K562 (cell line): ENCODE measurements around the gene MCAT. TPM values are rescaled to one million over a fixed set of nuclear protein-coding genes. Genes with fewer than 3 reads are reported as not detected.
A peak's percentile ranks its signal among the peaks of the same experiment; 100 is the strongest.

ENCODE experiments used
- ATAC-seq: fragments of 200-7000 bp; cut with Tn5 transposase; 3 replicates; pipeline ENCODE4 v1.9.1; 2020; ENCODE audit warnings: moderate library complexity
- BruUV-seq: library from RNA; stranded (reverse); fragments of 400-500 nt; replicated peaks from 2 replicates; lab custom pipeline; 2021; lab: Mats Ljungman, UMichigan
- CTCF ChIA-PET: fragments of 300-600 bp; formaldehyde crosslinking; extraction: SDS; loops from one replicate; lab custom pipeline; 2021; ENCODE audit warnings: low intra/inter-chr PET ratio; lab: Yijun Ruan, JAX
- POLR2A ChIA-PET: fragments of 300-600, 350-650 bp; sonication (Branson Sonifier 250); formaldehyde crosslinking; extraction: SDS; loops from one replicate; lab custom pipeline; 2021; ENCODE audit warnings: antibody characterized with exemption, inconsistent platforms; lab: Yijun Ruan, JAX
- DNase-seq, 4 experiments: peaks; one replicate each; pipeline versions ENCODE4 v3.0.0 to v3.0.0-alpha.2; 2011 to 2018; ENCODE audit warnings: low spot score in 3 of 4, mixed read lengths in 3 of 4; ENCODE audit errors: extremely low read depth in 1 of 4
- FAIRE-seq: peaks from 2 replicates; lab custom pipeline; 2011; peaks lifted over from hg19 to GRCh38; lab: Jason Lieb, UNC
- H2AFZ ChIP-seq: 2 replicates; pipeline ENCODE4 v1.6.0; 2011; ENCODE audit warnings: low read depth, low read length, control low read depth, inconsistent platforms
- H3K27ac ChIP-seq: fragments of 200-600 bp; 3 replicates; pipeline ENCODE4 v1.8.0; 2011; ENCODE audit warnings: low read depth, mild to moderate bottlenecking, control low read depth, inconsistent platforms, low read length, moderate library complexity, mixed read lengths; ENCODE audit errors: extremely low read depth
- H3K27me3 ChIP-seq, 2 experiments: fragments of 300-600 bp in 1 of 2; 2 replicates in 1 of 2; 3 replicates in 1 of 2; pipeline versions ENCODE4 v1.6.0 to v1.8.0; 2011; ENCODE audit warnings: inconsistent platforms in 2 of 2, low read length in 2 of 2, mild to moderate bottlenecking in 1 of 2, mixed read lengths in 1 of 2, moderate library complexity in 1 of 2; ENCODE audit not compliant: control insufficient read depth in 2 of 2, insufficient read depth in 2 of 2
- H3K36me3 ChIP-seq: fragments of 300-600 bp; 3 replicates; pipeline ENCODE4 v1.8.0; 2011; ENCODE audit warnings: mild to moderate bottlenecking, low read length, inconsistent platforms; ENCODE audit not compliant: control insufficient read depth, insufficient read depth
- H3K4me1 ChIP-seq, 2 experiments: fragments of 200-600 bp in 1 of 2; replicated peaks in 1 of 2; 2 replicates in 1 of 2; 3 replicates in 1 of 2; pipeline versions ENCODE4 v1.5.1 to v1.8.0; 2011; ENCODE audit warnings: inconsistent platforms in 2 of 2, low read length in 2 of 2, mild to moderate bottlenecking in 1 of 2, mixed read lengths in 1 of 2, moderate library complexity in 1 of 2; ENCODE audit not compliant: control insufficient read depth in 2 of 2, insufficient read depth in 2 of 2
- H3K4me2 ChIP-seq: 2 replicates; pipeline ENCODE4 v1.6.1; 2011; ENCODE audit warnings: low read length, control low read depth, inconsistent platforms, mixed read lengths; ENCODE audit not compliant: insufficient read depth
- H3K4me3 ChIP-seq: fragments of 200-600 bp; sonication (generic), shearing (Covaris generic); 2 replicates; pipeline ENCODE4 v1.5.1; 2016; ENCODE audit warnings: control low read depth, inconsistent platforms
- H3K79me2 ChIP-seq: fragments of 200-600 bp; 3 replicates; pipeline ENCODE4 v1.8.0; 2011; ENCODE audit warnings: low read length, inconsistent platforms; ENCODE audit not compliant: control insufficient read depth, insufficient read depth
- H3K9ac ChIP-seq, 2 experiments: 2 replicates each; pipeline versions ENCODE4 v1.6.0 to v1.6.1; 2011; ENCODE audit warnings: low read depth in 2 of 2, low read length in 2 of 2, control low read depth in 1 of 2, inconsistent platforms in 1 of 2, mild to moderate bottlenecking in 1 of 2, mixed read lengths in 1 of 2; ENCODE audit not compliant: insufficient read depth in 1 of 2
- H3K9me1 ChIP-seq: one replicate; pipeline ENCODE4 v1.6.0; 2011; ENCODE audit warnings: inconsistent platforms, mild to moderate bottlenecking, low read length, moderate library complexity; ENCODE audit not compliant: control insufficient read depth, insufficient read depth
- H3K9me3 ChIP-seq: replicated peaks from 2 replicates; pipeline ENCODE4 v1.5.1; 2011; ENCODE audit warnings: low read depth, low read length, inconsistent platforms; ENCODE audit not compliant: control insufficient read depth, insufficient read depth
- H4K20me1 ChIP-seq: replicated peaks from 2 replicates; pipeline ENCODE4 v1.6.1; 2011; ENCODE audit warnings: low read length, inconsistent platforms, mixed read lengths; ENCODE audit not compliant: control insufficient read depth, insufficient read depth
- SETDB1 ChIP-seq: IDR thresholded peaks from one replicate; pipeline ENCODE4 v1.6.1; 2012; ENCODE audit warnings: low read length, control low read depth, inconsistent platforms
- THAP12 ChIP-seq: fragments of 250-450 bp; sonication (Bioruptor Pico); IDR thresholded peaks from 2 replicates; pipeline ENCODE4 v1.9.0; 2021; ENCODE audit warnings: mild to moderate bottlenecking, inconsistent platforms
- TOE1 ChIP-seq, 2 experiments: fragments of 450-650 bp in 1 of 2; sonication (generic) in 1 of 2; formaldehyde crosslinking in 1 of 2; IDR thresholded peaks; 2 replicates each; pipeline versions ENCODE4 v1.7.1 to v1.8.0; 2016 to 2022; ENCODE audit warnings: borderline replicate concordance in 2 of 2, mild to moderate bottlenecking in 2 of 2, antibody characterized with exemption in 1 of 2, inconsistent platforms in 1 of 2, low read depth in 1 of 2, missing genetic modification reagents in 1 of 2, moderate library complexity in 1 of 2
- ZBTB7A ChIP-seq: IDR thresholded peaks from 2 replicates; pipeline ENCODE4 v1.6.1; 2011; ENCODE audit warnings: low read depth, mild to moderate bottlenecking, low read length, moderate library complexity, borderline replicate concordance; ENCODE audit not compliant: control insufficient read depth
- ZNF583 ChIP-seq: fragments of 250-450 bp; sonication (Bioruptor Pico); IDR thresholded peaks from 2 replicates; pipeline ENCODE4 v1.4.0; 2020
- WGBS: fragments of 100-300 bp; shearing (Covaris generic); methylation state at CpG from one replicate; pipeline ENCODE4 v1.1.6; 2016; ENCODE audit warnings: low coverage, mixed read lengths; ENCODE audit not compliant: insufficient coverage; ENCODE audit errors: missing lambda C conversion rate; 5-methylcytosine and 5-hydroxymethylcytosine counted together
- in situ Hi-C: fragments of 300-500 bp; cut with MboI; formaldehyde crosslinking; loops from 4 replicates; pipeline ENCODE4 v1.15.0; 2018; ENCODE audit warnings: inconsistent platforms, mixed read lengths
- intact Hi-C: fragments of 100-400 bp; cut with micrococcal nuclease; formaldehyde crosslinking; loops from 2 replicates; pipeline ENCODE4 v1.14.2; 2022
- polyA plus RNA-seq, 8 experiments: library from polyadenylated mRNA; depleted of rRNA in 4 of 8; stranded (reverse) in 5 of 8; unstranded in 3 of 8; fragments of >200 nt; fragmentation: Nextera tagmentation in 2 of 8; fragmentation: Illumina TruSeq in 1 of 8; extraction: Ambion mirVana in 2 of 8; extraction: Trizol in 1 of 8; gene quantifications; 2 replicates each; pipeline versions ENCODE4 v1.2.1 to v1.2.3, GENCODE V29; 2011 to 2014; ENCODE audit warnings: inconsistent platforms in 1 of 8, missing spikeins in 1 of 8
- total RNA-seq, 7 experiments: library from RNA; depleted of rRNA in 6 of 7; stranded (reverse); fragments of >200 nt in 6 of 7; fragmentation: Illumina TruSeq in 2 of 7; extraction: Trizol in 2 of 7; gene quantifications; 2 replicates each; pipeline versions ENCODE4 v1.2.1 to v1.2.3, GENCODE V29; 2011 to 2021; ENCODE audit warnings: low replicate concordance in 1 of 7
- TF ChIP-seq, protein P1 (sequence below): fragments of 250-450 bp; sonication (Bioruptor Pico); IDR thresholded peaks from 2 replicates; pipeline ENCODE4 v1.4.0; 2020
- TF ChIP-seq, protein P2 (sequence below), 2 experiments: fragments of 450-650 bp; conservative IDR thresholded peaks; 2 replicates each; pipeline ENCODE4 v1.6.1; 2017; ENCODE audit warnings: mild to moderate bottlenecking in 2 of 2, moderate library complexity in 2 of 2

Gene MCAT
- total and polyA plus RNA-seq, 9 of the 15 experiments (the other 6 are each of a cell fraction or from before 2014, with no cell fraction given), result 3.3 to 27.8 (median 13.9) TPM

DNA sequence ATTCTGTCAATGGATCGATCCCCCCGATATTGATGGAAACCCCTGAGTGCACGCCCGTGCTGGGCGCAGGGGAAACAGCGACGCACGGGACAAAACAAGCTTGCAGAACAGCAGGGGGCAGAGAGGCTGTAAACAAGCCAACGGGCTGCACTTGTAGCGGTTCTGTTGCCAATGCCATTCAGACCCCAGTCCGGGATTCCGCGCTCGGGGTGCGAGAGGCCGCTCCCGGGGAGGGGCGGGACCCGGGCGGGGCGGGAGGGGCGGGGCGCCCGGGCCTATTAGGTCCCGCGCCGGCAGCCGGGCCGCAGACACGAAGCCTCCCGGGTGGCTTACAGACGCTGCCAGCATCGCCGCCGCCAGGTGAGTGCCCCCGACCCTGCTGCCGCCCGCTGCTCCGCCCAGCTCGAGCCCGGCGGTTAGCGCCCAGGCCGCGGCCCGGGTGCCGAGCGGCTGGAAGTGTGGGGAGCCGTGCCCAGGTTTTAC lies 32.7 kb downstream of the MCAT start, which contains the start of gene BIK (continued):
- TF ChIP-seq TOE1 (IDR thresholded peaks at IDR 0.05; ENCODE audit: borderline replicate concordance) (no peak), TOE1 (CRISPR knock-in tag; IDR thresholded peaks at IDR 0.05; ENCODE audit: borderline replicate concordance, low read depth) (no peak), SETDB1 (no peak), ZNF583 (CRISPR knock-in tag) (no peak)
- TF ChIP-seq, protein P1, sequence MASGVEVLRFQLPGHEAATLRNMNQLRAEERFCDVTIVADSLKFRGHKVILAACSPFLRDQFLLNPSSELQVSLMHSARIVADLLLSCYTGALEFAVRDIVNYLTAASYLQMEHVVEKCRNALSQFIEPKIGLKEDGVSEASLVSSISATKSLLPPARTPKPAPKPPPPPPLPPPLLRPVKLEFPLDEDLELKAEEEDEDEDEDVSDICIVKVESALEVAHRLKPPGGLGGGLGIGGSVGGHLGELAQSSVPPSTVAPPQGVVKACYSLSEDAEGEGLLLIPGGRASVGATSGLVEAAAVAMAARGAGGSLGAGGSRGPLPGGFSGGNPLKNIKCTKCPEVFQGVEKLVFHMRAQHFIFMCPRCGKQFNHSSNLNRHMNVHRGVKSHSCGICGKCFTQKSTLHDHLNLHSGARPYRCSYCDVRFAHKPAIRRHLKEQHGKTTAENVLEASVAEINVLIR, result no peak

GRCh38 chr22:43109921-43110443 lies 33.2 kb downstream of the MCAT start:
- H3K27ac ChIP-seq, result no peak overlapping the region
- H3K4me2 ChIP-seq, result peak overlapping the region; percentile 61
- H3K9ac ChIP-seq, result peak overlapping the region in 1 of 2 experiments; percentile 89; a peak in 2 of 4 replicates
- no peaks in the 10 kb centered on the region for H4K20me1 ChIP-seq
- peak overlapping the region; percentile 37 for H3K4me3 ChIP-seq
- peak overlapping the region; percentile 72 for H2AFZ ChIP-seq
- BruUV-seq, result no TSS peak
- ATAC-seq (peak; percentile 37; the same call in 2 of the 3 replicates), DNase-seq (peak in 2 of 4 experiments; percentile 25 to 32), FAIRE-seq (no peak)
- TF ChIP-seq, protein P2, sequence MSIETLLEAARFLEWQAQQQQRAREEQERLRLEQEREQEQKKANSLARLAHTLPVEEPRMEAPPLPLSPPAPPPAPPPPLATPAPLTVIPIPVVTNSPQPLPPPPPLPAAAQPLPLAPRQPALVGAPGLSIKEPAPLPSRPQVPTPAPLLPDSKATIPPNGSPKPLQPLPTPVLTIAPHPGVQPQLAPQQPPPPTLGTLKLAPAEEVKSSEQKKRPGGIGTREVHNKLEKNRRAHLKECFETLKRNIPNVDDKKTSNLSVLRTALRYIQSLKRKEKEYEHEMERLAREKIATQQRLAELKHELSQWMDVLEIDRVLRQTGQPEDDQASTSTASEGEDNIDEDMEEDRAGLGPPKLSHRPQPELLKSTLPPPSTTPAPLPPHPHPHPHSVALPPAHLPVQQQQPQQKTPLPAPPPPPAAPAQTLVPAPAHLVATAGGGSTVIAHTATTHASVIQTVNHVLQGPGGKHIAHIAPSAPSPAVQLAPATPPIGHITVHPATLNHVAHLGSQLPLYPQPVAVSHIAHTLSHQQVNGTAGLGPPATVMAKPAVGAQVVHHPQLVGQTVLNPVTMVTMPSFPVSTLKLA (conservative IDR thresholded peaks at IDR 0.05), result 0 out of 4 replicates have a peak, but pooled peaks of 1 of the 2 experiments have one; percentile 23
- TF ChIP-seq THAP12 (CRISPR knock-in tag) (no peak), ZBTB7A (peak; percentile 12; the same call in 1 of the 2 replicates)
- 8% methylated on average over 15 of the region's 32 CpGs for WGBS
- H3K27me3 ChIP-seq, result peaks cover 0 to 8% of the 10 kb centered on the region in 2 experiments; a peak in 2 of 5 replicates
- ChIA-PET POLR2A (no interaction called here), CTCF (no interaction called here)
- H3K9me3 ChIP-seq, result no peaks in the 10 kb centered on the region
- in situ Hi-C loops, result no loop called here
- H3K36me3 ChIP-seq, result no peaks in the 10 kb centered on the region
- peaks cover 4 to 17% of the 10 kb centered on the region in 2 experiments; a peak in 3 of 5 replicates for H3K4me1 ChIP-seq
- H3K79me2 ChIP-seq, result no peaks in the 10 kb centered on the region
- intact Hi-C loops, result no loop called here
- H3K9me1 ChIP-seq, result no peaks in the 10 kb centered on the region
